ENCODE results near the gene NF1. TPM values are rescaled to one million over a fixed set of nuclear protein-coding genes. Genes with fewer than 3 reads are reported as not detected.

The NF1 gene
- total RNA-seq, 1 experiment from 2014 or later: 25.1 TPM

DNA sequence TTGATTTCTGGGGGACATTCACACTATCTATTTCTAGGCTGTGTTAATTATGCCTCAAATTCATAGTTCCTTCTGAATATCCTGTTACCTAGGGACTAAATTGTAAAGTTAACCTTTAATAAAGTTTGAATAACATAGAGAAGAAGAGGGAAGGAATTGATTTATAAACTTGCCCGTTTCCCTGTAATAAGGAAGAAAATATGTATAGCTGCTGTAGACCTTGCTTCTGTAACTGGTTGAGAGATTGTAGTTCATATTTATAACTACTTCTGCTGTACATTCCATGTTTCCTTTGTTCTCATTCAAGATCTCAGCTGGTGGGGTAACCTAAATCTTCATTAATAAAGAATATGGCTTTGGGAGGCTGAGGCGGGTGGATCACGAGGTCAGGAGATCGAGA lies 19.2 kb downstream of the NF1 start:
- in situ Hi-C loops (cut with HindIII; ENCODE audit: low pct_unique_long_range_greater_than_20kb, low sequenced_read_pairs): no loop called here

DNA sequence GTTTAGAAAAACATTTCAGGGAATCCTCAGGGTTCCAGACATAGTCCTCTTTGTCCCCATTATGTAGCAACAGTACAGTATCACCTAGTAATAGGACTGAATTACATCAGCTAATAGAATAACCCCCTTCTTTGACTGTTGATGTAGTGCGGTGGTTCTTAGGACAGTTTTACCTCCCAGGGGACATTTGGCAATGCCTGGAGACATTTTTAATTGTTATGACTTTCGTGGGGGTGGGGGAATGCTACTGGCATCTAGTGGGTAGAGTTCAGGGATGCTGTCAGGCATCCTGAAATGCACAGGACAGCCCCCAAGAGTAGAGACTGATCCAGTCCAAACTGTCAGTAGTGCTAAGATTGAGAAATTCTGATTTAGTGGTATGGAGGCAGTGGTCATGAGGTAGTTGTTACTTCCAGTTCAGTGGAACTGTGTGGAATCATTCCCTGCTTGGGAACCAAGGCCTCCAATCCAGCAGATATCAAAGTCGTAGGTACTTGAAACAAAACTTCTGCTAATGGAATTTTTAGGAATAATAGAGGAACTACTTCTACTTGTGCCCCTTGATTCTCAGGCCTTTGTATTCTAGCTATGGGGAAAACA lies 20.3 kb downstream of the NF1 start:
- in situ Hi-C loops (cut with HindIII; ENCODE audit: low pct_unique_long_range_greater_than_20kb, low sequenced_read_pairs): no loop called here
- peak; percentile 44 for DNase-seq (ENCODE audit: low read depth, low spot score)

More for the DNA sequence above, 19.2 kb downstream of the NF1 start:
- DNase-seq (ENCODE audit: low read depth, low spot score): no peak

DNA sequence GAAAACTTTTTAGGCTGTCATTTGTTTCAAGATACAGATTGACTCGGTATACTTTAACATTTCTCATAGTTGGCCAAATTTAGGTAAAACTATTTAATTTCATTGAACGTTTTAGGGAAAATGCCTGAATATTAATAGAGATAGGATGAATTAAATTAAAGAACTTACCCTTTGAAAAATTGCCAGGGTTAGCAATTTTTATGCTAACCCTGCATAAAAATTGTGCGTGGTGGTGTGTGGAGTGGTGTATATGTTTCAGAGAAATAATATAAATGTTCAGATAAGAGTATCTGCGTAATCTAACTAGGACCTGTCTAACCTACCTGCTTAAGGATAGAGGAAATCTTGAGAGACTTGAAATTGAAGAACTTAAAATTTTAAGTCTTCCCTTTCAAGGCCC lies 21.4 kb downstream of the NF1 start:
- DNase-seq (ENCODE audit: low read depth, low spot score): no peak
- in situ Hi-C loops (cut with HindIII; ENCODE audit: low pct_unique_long_range_greater_than_20kb, low sequenced_read_pairs): no loop called here

DNA sequence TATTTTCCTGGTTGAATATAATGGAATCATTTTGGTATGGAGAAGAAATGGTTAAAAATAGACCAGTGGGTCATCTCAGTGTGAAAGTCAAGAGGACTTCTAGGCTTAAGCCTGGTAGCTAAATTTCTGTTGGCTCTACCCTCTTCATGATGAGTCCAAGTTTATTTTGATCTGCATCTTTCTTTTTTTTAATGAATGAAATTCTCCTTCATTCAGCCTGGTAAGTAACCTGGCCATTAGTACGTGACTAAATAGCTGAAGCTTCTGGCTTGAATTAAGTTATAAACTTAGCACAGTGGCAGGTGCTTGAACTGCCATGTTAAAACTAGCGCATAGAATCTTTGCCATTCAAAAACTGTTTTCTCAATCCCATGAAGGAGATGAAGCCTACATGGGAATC lies 28.0 kb downstream of the NF1 start:
- in situ Hi-C loops (cut with HindIII; ENCODE audit: low pct_unique_long_range_greater_than_20kb, low sequenced_read_pairs): no loop called here
- DNase-seq (ENCODE audit: low read depth, low spot score): no peak

DNA sequence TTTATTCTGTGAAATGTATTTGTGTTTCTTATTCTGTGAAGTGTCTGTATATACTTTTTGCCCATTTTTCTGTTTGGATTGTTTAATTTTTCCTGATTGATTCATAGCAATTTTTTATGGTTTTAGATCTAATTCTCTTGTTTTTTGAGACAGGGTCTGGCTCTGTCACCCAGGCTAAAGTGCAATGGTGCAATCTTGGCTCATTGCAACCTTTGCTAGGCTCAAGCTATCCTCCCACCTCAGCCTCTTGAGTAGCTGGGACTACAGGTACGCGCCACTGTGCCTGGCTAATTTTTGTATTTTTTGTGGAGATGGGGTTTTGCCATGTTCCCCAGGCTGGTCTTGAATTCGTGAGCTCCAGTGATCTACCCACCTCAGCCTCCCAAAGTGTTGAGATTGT lies 31.5 kb downstream of the NF1 start:
- in situ Hi-C loops (cut with HindIII; ENCODE audit: low pct_unique_long_range_greater_than_20kb, low sequenced_read_pairs): no loop called here
- DNase-seq (ENCODE audit: low read depth, low spot score): no peak

DNA sequence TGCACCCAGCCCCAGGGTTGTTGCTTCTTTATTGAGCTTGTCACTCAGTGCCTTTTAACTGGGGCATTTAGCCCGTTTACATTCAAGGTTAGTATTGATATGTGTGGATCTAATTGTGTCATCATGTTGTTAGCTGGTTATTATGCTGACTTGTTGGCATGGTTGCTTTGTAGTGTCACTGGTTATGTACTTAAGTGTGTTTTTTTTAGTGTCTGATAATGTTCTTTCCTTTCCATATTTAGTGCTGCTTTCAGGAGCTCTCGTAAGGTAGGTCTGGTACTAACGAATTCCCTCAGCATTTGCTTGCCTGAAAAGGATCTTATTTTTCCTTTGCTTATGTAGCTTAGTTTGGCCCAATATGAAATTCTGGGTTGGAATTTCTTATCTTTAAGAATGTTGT lies 33.5 kb downstream of the NF1 start:
- in situ Hi-C loops (cut with HindIII; ENCODE audit: low pct_unique_long_range_greater_than_20kb, low sequenced_read_pairs): no loop called here
- DNase-seq (ENCODE audit: low read depth, low spot score): no peak

DNA sequence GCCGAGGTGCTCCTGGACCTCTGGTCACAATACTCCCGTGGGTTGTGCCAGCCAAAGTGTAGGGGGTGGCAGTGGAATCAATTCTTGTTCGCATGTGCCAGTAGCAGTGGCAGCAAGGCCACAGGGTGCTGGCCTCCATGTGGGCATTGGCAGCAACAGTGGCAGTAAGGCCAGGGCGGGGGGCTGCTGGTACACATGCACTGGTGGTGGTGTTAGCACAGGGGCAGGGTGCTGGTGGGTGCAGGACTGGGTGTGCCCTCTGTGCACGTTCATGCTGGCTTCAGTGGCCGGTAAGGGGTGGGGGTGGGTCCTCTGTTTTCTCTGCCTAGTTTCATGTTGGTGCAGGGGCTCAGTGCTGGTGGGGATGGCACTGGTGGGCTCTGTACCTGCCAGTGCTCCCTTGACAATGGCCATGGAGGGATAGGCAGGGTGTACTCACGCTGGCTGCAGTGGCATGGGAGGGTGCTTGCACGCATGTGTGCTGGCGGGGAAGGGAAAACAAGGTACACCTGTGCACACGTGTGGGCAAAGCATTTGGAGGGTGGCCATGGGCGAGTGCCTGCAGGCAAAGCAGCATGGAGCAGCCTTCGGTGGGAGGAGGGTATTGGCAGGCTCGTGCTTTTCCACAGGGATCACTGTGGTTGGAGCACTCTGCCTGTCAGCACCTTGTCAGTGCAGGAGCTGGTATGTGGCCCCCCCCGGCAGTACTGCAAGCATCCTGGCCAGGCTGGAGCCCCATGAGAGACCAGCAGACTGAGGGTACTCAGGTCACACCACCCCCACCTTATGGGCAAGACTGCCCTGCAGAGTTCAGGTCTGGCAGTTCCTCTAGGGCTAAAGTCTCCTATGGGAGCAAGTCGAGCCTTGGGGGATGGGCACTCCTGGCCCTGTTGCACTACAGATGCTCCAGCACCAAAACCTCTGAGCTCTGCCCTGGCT lies 35.8 kb downstream of the NF1 start:
- in situ Hi-C loops (cut with HindIII; ENCODE audit: low pct_unique_long_range_greater_than_20kb, low sequenced_read_pairs): no loop called here
- DNase-seq (ENCODE audit: low read depth, low spot score): no peak

DNA sequence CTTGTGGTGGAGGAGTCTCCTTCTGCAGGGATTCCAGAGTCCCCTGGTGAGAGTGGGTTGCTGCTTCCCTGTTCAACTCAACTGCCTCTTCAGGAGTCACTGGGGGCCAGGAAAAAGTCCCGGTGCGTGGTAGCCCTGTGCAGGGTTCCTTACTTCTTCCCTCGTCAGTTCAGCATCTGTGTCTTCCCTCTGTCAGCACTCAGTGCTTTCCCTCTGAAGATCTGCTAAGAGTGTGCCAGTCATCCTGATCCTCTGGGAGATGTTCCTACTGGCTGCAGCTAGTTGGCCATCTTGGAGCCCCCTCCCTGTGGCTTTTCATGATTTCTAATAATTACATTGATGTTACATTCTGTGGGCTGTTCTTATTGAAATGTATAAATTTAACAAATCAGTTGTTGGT lies 36.5 kb downstream of the NF1 start:
- in situ Hi-C loops (cut with HindIII; ENCODE audit: low pct_unique_long_range_greater_than_20kb, low sequenced_read_pairs): no loop called here

DNA sequence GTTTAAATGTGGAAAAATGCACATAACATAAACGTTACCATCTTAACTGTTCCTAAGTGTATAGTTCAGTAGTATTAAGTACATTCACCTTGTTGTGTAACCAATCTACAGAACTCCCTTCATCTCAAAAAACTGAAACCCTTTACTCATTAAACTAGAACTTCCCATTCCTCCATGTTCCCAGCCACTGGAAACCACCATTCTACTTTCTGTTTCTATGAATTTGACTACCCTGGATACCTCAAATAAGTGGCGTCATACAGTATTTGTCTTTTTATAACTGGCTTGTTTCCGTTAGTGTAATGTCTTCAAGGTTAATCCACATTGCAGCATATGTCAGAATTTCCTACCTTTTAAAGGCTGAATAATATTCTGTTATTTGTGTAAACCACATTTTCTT lies 38.2 kb downstream of the NF1 start:
- in situ Hi-C loops (cut with HindIII; ENCODE audit: low pct_unique_long_range_greater_than_20kb, low sequenced_read_pairs): no loop called here
- no peak for DNase-seq (ENCODE audit: low read depth, low spot score)

More for the DNA sequence above, 36.5 kb downstream of the NF1 start:
- DNase-seq (ENCODE audit: low read depth, low spot score): no peak

DNA sequence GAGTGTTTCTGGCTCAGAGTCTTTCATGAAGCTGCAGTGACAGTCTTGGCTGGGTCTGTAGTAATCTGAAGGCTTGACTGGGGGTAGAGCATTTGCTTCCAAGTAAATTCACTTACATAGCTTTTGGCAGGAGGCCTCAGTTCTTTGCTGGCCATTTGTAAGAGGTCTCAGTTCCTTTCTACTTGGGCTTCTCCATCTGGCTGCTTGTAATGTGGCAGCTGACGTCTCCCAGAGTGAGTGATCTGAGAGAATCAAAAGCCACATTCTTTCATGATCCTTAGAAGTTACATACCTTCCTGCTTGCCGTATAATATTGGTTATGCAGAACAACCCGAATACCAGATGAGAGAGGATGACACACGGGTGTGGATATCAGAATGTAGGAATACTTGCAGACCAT lies 39.8 kb downstream of the NF1 start:
- DNase-seq (ENCODE audit: low read depth, low spot score): peak; percentile 83
- in situ Hi-C loops (cut with HindIII; ENCODE audit: low pct_unique_long_range_greater_than_20kb, low sequenced_read_pairs): no loop called here

DNA sequence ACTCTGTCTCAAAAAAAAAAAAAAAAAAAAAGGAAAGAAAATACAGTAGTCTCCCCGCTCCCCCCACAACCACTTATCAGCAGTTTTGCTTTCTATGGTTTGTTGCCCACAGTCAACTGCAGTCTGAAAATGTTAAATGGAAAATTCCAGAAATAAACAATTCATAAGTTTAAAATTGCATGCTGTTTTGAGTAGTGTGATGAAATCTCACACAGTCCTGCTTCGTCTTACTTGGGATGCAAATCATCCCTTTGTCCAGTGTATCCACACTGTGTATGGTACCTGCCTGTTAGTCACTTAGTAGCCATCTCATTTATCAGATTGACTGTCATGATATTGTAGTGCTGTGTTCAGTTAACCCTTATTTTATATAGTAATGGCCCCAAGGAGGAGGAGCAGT lies 41.5 kb downstream of the NF1 start:
- in situ Hi-C loops (cut with HindIII; ENCODE audit: low pct_unique_long_range_greater_than_20kb, low sequenced_read_pairs): no loop called here
- DNase-seq (ENCODE audit: low read depth, low spot score): no peak

DNA sequence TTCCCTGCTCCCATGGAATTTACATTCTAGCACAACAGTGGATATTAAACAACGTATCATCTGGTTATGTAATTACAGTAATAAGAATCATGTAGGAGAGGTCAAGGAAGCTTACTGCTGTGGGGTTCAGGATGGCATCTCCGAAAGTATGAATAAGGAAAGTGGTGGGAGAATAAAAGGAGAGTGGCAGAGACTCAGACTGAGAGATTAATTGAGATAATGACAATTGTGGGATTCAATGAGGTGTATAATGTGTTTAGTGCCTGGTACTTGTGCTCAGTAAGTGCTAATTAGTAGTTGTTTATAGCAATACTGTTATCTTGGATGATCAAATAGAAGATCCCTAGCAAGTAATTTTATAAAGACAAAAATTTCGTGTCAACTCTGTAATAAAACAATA lies 45.3 kb downstream of the NF1 start:
- no peak for DNase-seq (ENCODE audit: low read depth, low spot score)

DNA sequence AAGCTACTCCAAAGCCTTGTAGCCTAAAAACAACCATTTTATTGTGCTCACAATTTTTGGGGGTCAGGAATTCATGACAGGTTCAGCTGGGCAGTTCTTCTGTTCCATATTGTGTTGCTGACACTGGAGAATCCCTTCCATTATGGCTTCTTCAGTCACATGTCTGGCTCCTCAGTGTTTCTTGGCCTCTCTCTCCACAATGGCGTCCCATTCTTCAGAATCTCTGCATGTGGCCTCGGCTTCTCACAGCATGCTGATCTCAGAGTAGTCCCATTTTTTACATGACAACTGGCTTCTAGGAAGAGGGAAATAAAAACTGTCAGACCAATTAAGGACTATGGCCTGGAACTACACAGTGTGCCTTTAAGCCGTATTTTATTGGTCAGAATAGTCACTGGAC lies 49.7 kb downstream of the NF1 start:
- in situ Hi-C loops (cut with HindIII; ENCODE audit: low pct_unique_long_range_greater_than_20kb, low sequenced_read_pairs): no loop called here
- DNase-seq (ENCODE audit: low read depth, low spot score): peak; percentile 31

More for the DNA sequence above, 45.3 kb downstream of the NF1 start:
- in situ Hi-C loops (cut with HindIII; ENCODE audit: low pct_unique_long_range_greater_than_20kb, low sequenced_read_pairs): no loop called here

DNA sequence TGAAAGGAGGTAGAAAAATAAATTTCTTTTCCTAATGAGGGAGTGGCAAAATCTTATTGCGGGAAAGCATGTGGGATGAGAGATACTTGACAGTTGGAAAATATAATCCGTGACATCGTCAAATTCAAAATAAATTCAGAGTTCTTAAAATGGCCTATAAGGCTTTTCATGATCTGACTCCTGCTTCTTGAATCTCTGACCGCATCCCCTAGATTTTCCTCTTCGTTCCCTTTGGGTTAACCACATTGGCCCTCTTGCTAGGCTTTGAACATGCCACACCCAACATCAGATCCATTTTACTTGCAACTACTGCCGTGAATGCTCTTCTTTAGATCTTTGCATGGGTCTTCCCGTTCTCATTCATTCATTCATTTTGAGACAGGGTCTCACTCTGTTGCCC lies 50.1 kb downstream of the NF1 start:
- no peak for DNase-seq (ENCODE audit: low read depth, low spot score)
- in situ Hi-C loops (cut with HindIII; ENCODE audit: low pct_unique_long_range_greater_than_20kb, low sequenced_read_pairs): no loop called here

DNA sequence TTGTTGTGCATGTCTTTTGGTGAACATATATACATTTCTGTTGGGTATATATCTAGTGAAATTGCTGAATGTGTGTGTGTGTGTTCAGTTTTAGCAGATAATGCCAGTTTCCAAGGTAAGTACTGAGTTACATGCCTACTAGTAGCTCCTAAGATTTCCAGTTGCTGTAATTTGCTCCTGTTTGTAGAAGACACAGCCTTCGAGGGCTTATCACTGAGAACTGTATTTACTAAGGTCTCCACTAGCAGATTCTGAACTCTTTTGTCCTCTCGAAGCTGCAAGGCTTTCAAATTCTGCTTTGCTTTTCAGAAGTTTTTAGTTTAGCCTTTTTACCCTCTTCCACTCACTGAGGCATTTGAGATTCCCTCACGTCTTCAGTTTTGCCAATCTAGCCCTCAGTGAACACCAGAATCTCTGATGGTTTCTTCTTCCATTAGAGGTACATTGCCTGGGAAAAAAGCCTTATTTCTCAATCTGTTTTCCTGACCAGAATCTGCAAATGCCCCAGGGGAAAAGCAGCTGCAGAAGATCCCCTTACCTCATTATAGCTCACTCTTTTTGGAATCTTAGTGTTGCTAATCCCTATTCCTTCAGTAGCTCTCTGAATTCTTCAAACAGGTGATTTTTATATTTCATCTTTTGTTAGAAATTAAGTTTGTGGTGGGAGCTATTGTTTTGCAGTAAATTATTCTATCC lies 52.9 kb downstream of the NF1 start:
- no peak for DNase-seq (ENCODE audit: low read depth, low spot score)
- in situ Hi-C loops (cut with HindIII; ENCODE audit: low pct_unique_long_range_greater_than_20kb, low sequenced_read_pairs): no loop called here

DNA sequence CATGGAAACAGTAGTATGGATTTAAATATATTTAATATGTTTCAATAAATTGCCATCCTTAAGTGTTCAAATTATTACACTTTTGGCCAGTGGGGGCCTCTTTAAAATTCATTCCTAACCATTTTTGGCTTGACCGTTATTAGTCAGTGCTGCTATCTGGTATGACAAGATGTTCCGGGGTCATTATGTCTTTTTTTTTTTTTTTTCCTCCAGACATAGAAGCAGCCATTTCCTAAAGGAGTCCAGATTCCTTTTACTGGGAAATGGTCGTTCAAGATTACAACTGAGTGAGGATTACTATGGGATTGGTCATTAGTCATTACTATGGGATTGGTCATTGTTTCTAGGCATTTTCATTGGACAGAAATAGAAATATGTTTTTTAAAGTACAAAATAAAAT lies 53.4 kb downstream of the NF1 start:
- in situ Hi-C loops (cut with HindIII; ENCODE audit: low pct_unique_long_range_greater_than_20kb, low sequenced_read_pairs): no loop called here
- DNase-seq (ENCODE audit: low read depth, low spot score): no peak

DNA sequence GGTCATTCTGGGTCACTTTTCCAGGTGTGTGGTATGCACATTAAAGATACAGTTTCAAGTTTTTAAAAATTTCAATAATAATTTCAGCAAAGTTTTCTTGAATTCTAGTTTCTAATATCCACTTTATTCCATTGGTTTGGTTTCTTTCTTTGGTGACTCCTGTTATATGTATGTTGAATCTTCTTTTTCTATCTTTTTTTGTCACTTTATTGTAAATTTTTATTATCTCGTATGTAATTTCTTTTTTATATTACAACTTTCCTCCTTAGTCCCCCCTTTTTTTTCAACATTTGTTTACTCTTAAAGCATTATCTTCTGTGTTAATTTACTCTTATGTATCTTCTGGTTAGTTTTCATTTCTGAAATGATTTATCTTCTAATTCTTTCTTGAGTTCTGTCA lies 57.5 kb downstream of the NF1 start:
- in situ Hi-C loops (cut with HindIII; ENCODE audit: low pct_unique_long_range_greater_than_20kb, low sequenced_read_pairs): no loop called here

DNA sequence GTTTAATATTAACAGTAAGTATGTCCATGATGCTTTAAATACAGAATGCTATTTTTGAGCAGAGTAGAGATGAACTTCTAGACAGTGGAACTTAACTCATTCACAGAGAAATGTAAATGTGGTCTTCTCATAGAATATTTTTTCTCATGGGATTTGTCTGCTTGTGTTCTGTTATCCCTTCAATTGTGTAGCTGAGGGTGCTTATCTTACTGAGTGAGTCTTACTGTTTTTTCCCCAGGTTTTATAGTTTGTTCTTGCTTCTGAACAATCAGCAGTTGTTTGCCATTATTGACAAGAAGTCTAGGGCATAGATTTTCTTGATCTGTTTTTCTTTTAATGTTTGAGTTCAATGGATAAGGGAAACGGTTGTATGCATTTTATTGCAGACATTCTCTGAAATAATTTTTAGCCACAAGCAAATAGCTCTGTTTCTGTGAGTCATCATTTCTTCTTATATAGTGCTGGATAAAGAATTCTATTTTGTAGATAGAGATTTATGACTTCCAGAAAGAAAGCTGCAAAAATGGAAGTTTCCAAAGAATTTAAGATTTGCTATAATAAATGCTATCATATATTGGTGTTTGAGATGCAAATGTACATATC lies 60.5 kb downstream of the NF1 start:
- DNase-seq (ENCODE audit: low read depth, low spot score): no peak
- in situ Hi-C loops (cut with HindIII; ENCODE audit: low pct_unique_long_range_greater_than_20kb, low sequenced_read_pairs): no loop called here

More for the DNA sequence above, 57.5 kb downstream of the NF1 start:
- no peak for DNase-seq (ENCODE audit: low read depth, low spot score)

Measured in SK-MEL-5 (cell line).